Activated gamma-delta T cell treated with Interleukin-2 at 50 U/mL for 16 hours (primary cell): ENCODE measurements around the gene COX7A1.
"Not testable (repeated sequence)": the region's sequence is repeated elsewhere in the genome, so short reads cannot be mapped to it uniquely, and the experiment has no call there.

Experiments
- DNase-seq: peaks from one replicate; pipeline ENCODE4 v3.0.0-alpha.2; 2020

The COX7A1 gene

DNA sequence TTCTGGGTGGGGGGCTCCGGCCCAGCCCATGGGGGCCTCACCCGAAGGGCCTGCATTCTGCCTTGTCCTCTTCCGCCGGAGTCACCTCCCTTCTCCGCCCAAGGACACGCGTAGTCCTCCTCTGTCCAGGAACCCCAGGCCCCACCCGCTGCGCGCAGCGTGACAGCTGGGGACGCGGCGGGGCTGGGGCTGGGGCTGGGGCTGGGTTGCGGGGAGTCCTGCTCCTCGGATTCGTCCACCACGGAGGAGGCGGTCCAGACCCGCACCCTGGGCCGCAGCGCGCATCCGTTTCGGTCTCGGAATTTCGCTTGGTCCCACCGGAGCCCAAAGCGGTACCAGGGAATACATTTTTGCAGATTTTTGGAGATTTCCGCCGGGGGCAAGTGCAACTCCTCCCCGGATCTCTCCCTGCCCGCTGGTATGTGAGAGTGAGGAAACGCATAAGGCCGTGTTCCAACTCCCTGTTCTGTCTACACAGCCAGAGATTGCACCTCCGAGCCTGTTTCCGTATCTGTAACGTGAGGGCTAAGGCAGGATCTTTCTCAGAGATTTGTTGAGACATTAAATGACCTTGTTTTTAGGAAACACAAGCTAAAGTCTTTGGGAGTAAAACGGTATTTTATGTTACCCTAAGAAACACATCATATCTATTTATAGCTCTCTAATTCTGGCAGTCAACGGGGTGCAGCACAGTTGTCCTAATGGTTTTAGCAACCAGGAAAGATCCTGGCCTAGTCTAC, at the start of gene COX7A1:
TSS of gene COX7A1 (minus strand) at position 96 of the 740 bp plus-strand sequence. CDS start at position 56, 40 bp downstream.
- DNase-seq: no peak

DNA sequence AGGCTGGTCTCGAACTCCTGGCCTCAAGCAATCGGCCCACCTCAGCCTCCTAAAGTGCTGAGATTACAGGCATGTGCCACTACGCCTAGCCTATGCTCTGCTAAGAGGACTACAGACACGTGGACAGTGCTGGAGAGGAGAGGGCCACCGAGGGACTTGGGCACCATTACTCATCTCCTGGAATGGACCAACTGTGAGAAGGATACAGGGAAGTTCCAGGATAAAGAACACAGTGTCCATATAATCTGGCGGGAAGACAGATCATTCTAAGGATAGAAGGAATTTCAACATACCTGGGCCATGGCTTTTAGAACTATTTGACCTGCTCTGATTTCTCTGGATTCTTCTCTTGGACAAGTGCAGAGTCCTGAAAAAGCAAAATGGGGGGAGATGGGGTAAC, 49.4 kb upstream of the COX7A1 start:
- DNase-seq: no peak

GRCh38 chr19:36198119-36198518, 45.9 kb upstream of the COX7A1 start:
- no peak for DNase-seq

DNA sequence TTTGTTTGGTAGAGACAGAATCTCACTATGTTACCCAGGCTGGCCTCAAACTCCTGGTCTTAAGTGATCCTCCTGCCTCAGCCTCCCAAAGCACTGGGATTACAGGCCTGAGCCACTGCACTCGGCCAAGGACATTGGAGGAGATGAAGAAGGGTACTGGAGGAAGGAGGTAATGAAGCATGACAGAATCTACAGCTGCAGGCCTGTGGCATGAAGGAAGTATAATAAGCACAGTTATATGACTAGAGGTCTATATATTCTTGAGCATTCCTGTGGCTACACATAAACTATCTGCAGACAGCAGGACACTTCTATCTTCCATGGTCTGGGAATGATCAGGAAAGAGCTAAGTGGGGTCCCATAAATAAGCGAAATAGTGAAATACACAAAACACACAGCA, 44.0 kb upstream of the COX7A1 start:
- DNase-seq: no peak

DNA sequence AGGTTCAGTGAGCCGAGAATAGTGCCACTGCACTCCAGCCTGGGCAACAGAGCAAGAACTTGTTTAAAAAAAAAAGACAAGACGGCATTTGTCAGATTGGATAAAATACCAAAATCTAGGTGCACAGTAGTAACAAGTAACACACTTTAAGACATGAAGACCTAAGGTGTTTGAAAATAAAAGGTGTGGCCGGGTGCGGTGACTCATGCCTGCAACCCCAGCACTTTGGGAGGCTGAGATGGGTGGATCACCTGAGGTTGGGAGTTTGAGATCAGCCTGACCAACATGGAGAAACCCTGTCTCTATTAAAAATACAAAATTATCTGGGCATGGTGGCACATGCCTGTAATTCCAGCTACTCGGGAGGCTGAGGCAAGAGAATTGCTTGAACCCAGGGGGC, 34.5 kb upstream of the COX7A1 start:
- DNase-seq: not testable (repeated sequence)

DNA sequence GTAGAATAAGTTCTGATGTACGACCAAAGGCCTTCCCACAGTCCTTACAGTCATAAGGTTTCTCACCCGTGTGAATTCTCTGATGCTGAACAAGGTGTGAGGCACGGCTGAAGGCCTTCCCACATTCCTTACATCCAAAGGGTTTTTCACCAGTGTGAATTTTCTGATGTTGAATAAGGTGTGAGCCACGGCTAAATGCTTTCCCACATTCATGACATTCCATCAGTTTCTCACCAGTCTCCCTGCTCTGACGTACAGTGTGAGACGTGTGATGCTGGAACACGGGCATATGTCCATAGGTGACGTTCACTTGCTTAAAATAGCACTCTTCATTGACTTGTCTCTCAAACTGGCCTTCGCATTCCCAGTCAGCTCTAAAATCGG, 31.0 kb upstream of the COX7A1 start:
- no peak for DNase-seq

GRCh38 chr19:36182612-36183244, 30.5 kb upstream of the COX7A1 start:
- no peak for DNase-seq

DNA sequence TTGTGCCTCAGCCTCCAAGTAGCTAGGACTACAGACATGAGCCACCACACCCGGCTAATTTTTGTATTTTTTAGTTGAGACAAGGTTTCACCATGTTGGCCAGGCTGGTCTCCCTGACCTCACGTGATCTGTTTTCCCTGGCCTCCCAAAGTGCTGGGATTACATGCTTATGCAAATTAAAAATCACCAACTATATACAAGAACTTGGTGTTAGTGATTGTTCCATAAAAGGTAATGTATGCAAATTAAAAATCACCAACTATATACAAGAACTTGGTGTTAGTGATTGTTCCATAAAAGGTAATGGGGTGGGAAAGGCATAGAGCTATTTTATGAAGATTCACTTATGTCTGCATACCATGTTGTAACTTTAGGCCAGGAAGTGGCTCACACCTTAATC, 26.8 kb upstream of the COX7A1 start:
- DNase-seq: not testable (repeated sequence)

DNA sequence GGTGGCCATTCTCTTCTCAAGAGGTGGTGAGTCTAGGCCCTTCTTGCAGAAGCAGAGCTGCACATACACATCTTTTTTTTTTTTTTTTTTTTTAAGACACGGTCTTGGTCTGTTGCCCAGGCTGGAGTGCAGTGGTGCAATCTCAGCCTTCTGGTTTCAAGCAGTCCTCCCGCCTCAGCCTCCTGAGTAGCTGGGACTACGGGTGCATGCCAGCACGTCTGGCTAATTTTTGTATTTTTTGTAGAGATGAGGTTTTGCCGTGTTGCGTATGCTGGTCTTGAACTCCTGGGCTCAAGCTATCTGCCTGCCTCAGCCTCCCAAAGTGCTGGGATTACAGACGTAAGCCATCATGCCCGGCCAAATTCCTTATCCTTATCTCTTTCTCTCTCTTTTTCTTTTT, 21.6 kb upstream of the COX7A1 start:
- not testable (repeated sequence) for DNase-seq

GRCh38 chr19:36172852-36173251, 20.6 kb upstream of the COX7A1 start:
- no peak for DNase-seq

DNA sequence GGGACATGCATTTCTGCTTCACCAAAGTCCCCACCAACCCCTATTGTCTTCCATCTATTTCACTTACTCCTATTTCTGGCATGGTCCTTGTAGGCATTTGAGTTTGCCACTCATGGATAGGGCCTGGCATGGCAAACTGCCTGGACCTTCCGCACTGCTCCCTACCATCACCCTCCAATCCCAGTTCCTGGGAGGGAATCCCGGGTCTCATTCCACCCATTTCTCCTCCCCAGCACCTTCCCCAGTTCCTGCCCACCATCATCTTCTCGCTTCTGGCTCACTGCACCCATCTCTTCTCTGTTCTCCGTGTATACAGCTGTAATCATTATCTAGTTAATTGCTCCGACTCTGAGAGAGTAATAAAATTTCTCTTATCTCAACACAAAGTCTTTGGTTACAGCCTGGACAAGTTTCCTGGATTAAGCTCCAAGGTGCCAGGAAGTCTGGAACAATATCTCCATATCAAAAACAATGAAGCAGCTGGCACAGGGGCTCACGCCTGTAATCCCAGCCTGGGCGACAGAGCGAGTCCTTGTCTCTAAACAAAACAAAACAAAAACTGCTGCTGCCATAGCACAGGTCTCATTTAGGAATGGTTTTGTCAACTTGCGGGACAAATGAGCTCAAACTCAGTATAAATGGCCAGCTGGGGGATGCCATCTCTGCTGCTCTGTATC, 17.0 kb upstream of the COX7A1 start:
- DNase-seq: no peak

- no peak for DNase-seq
These were observed 11.6 kb upstream of the COX7A1 start for GRCh38 chr19:36163813-36164212.

DNA sequence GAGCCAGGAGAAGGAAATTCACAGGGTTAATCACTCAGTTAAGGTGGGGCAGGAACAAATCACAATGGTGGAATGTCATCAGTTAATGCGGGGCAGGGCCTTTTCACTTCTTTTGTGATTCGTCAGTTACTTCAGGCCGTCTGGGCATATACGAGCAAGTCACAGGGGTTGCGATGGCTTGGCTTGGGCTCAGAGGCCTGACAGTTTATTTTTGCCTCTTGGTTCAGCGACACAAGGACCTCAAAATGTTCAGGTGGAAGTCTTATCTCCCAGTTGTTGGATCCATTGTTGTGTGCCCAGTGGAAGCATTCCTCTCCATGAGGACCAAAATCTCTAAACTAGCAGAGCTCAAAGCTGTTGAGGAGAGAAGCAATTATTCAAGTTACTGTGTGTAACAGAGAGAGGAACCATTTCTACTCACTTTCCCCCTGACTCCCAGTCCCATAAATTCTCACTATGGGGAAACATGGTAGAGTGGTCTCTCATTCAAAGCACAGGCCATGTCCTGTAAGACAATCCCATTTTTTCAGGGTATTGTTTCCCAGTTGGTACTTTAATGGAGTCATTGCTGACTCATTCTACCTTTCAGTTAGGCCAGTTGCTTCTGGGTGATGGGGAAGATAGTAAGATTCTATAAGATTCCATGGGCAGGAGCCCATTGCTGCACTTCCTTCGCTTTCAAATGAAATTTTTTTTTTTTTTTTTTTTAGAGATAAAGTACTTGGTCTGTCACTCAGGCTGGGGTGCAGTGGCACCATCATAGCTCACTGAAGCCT, 8.8 kb upstream of the COX7A1 start:
- no peak for DNase-seq

- no peak for DNase-seq
These were observed 879 bp upstream of the COX7A1 start for GRCh38 chr19:36153126-36153525.

GRCh38 chr19:36152019-36152351, 262 bp downstream of the COX7A1 start:
- DNase-seq: no peak

DNA sequence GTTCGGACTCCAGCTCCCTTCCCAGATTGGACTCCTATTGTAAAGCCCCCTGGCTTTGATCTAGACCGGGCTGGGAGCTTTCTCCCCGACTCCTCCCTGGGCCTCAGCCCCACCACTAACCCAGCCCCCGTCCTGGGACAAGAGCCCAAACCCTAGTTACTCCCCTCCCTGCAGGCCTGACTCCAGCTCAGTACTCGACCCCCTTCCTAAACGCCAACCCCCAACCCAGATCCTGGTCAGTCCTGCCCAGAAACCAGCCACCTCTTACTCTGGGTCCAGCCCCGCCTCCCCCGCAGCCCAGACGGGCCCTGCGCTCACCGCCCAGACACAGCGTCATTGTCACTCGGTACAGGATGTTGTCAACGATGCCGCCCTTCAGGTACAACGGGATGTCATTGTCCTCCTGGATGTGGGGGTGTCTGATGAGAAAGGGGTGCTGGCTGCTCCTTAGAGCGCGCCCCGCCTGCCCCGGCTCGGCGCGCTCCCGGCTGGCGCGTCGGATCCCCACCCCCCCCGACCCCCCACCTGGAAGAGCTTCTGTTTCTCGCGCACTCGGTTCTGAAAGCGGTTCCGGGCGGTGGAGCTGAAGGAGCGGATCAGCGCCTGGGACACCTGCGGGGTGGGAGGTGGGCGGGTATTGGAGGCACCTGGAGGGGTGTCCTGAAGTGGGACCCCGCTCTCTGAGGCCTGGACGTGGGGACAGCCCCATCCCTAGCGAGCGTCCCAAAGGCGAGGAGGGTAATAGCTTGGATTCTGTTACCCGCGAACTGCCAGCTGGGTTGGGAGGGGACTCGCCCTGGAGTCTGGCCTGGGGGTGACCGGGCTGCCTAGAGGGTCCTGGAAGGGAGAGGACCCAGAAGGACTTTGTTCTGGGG, 866 bp downstream of the COX7A1 start:
- DNase-seq: no peak

- DNase-seq: no peak
These were observed 1.7 kb downstream of the COX7A1 start for GRCh38 chr19:36150586-36150985.

GRCh38 chr19:36149673-36150406, 2.4 kb downstream of the COX7A1 start:
- DNase-seq: no peak

- DNase-seq: no peak
These were observed 7.6 kb downstream of the COX7A1 start for GRCh38 chr19:36144624-36145023.

DNA sequence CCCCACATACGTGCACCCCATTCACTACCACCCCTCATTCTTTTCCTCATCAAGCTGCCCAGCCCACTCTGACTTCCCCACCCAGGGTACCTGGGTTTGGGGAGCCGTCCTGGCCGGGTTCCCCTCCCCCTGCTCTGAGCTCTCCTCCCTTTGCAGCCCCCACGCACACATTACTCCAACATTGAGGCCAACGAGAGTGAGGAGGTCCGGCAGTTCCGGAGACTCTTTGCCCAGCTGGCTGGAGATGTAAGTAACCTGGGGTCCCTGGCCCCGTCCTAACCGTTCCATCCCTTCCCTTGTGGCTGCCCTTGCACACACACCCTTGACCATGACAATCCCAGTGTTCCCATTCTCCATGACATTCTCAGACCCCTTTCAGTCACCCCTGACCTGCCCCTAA, 9.8 kb downstream of the COX7A1 start:
- DNase-seq: no peak

- no peak for DNase-seq
These were observed 10.2 kb downstream of the COX7A1 start for GRCh38 chr19:36142046-36142445.
